ENCODE results near the gene NDUFAF3.

DNA sequence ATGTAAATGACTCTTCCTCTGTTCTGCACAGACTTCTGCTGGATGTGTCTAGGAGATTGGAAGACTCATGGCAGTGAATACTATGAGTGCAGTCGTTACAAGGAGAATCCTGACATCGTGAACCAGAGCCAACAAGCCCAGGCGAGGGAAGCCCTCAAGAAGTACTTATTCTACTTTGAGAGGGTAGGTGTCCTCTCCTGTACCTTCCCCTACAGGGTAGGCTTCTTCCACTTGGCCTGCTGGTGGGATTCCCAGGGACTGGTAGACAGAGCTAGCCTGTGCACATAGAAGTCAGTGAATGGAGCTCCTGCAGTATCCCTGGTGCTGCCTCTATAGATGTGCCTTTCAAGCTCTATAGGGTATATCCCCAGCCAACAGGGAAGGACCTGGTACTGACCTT, 42.5 kb upstream of the NDUFAF3 start:
- no peak for TF ChIP-seq EGR1 (IDR thresholded peaks at IDR 0.05)
- TF ChIP-seq YY1 (IDR thresholded peaks at IDR 0.05; ENCODE audit: low read depth) = no peak
- no peak for TF ChIP-seq FOXM1 (IDR thresholded peaks at IDR 0.05; ENCODE audit: borderline replicate concordance, low read depth)
- TF ChIP-seq ZBTB7A (IDR thresholded peaks at IDR 0.05; ENCODE audit: low read depth) = no peak
- TF ChIP-seq NFIC (IDR thresholded peaks at IDR 0.05) = no peak
- no peak for TF ChIP-seq EP300 (IDR thresholded peaks at IDR 0.05; ENCODE audit: borderline replicate concordance)
- TF ChIP-seq CREB1 (IDR thresholded peaks at IDR 0.05; ENCODE audit: low read depth) = no peak
- no peak for TF ChIP-seq RAD21 (IDR thresholded peaks at IDR 0.05; ENCODE audit: low read depth)
- TF ChIP-seq TEAD4 (IDR thresholded peaks at IDR 0.05) = no peak
- TF ChIP-seq REST (IDR thresholded peaks at IDR 0.05; ENCODE audit: low read depth) = no peak
- TF ChIP-seq, protein P1, sequence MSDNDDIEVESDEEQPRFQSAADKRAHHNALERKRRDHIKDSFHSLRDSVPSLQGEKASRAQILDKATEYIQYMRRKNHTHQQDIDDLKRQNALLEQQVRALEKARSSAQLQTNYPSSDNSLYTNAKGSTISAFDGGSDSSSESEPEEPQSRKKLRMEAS (IDR thresholded peaks at IDR 0.05) = no peak
- no peak for TF ChIP-seq CEBPB (IDR thresholded peaks at IDR 0.05)
- TF ChIP-seq TAF1 (IDR thresholded peaks at IDR 0.05; ENCODE audit: low read depth) = no peak
- TF ChIP-seq, protein P2, sequence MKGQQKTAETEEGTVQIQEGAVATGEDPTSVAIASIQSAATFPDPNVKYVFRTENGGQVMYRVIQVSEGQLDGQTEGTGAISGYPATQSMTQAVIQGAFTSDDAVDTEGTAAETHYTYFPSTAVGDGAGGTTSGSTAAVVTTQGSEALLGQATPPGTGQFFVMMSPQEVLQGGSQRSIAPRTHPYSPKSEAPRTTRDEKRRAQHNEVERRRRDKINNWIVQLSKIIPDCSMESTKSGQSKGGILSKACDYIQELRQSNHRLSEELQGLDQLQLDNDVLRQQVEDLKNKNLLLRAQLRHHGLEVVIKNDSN (IDR thresholded peaks at IDR 0.05) = no peak
